ENCODE measurements around the gene RAP1GDS1.

The RAP1GDS1 gene, protein sequence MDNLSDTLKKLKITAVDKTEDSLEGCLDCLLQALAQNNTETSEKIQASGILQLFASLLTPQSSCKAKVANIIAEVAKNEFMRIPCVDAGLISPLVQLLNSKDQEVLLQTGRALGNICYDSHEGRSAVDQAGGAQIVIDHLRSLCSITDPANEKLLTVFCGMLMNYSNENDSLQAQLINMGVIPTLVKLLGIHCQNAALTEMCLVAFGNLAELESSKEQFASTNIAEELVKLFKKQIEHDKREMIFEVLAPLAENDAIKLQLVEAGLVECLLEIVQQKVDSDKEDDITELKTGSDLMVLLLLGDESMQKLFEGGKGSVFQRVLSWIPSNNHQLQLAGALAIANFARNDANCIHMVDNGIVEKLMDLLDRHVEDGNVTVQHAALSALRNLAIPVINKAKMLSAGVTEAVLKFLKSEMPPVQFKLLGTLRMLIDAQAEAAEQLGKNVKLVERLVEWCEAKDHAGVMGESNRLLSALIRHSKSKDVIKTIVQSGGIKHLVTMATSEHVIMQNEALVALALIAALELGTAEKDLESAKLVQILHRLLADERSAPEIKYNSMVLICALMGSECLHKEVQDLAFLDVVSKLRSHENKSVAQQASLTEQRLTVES

DNA sequence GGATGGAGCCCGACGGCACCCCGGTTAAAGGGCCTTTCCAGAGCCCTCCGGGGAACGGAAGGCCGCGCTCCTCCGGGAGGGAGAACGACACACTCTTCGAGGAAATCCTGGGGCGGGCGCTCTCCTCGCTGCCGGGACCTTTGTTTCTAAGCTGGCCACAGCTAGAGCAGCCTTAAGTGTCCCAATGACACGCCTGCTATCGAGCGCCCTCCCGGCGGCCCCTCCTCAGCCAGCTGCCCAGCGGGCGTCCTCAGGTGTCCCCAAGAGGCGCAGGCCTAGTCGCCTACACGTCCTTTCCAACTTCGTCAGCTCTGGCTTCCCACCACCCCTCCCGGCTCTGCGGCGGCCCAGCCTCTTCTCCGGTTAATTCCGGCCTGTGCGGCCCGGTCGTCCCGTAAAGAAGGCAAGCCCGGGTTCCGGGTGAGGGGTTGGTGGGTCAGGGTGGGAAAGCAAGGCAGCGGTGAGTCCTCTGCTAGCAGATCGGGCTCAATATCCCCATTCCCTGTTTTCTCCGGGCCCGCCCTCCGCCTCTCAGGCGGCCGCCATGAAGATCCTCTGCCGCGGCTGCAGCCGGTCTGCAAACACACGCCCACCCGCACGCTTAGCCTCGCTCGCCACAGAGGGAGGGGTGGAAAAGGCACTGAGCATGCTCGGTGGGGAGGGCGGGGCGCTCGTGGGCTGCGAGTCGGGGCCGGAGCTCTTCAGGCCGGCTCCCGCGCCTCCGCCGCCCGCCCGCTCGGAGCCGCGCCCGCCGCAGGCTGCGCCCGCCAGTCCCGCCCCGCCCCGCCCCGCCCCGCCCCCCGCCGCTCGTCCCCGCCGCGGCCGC is at the start of gene RAP1GDS1:
RAP1GDS1 (plus strand) TSS at position 806 of the 826 bp plus-strand sequence. CDS start 182 bp downstream, outside the sequence.
- peak; percentile 70 for DNase-seq (ENCODE audit: low read depth, low spot score)
- Histone ChIP-seq H3K9ac (ENCODE audit: insufficient read length, low read depth) (peak within 1 kb of the TSS; percentile 94), H3K9me3 (ENCODE audit: insufficient read depth, low read length) (no peaks in the 10 kb centered on the region), H3K27me3 (ENCODE audit: insufficient read depth, insufficient read length) (peaks cover 5% of the 10 kb centered on the region), H3K4me1 (ENCODE audit: insufficient read depth, insufficient read length) (peaks cover 2% of the 10 kb centered on the region), H3K36me3 (ENCODE audit: insufficient read depth, insufficient read length, low read length) (no peaks in the 10 kb centered on the region), H3K4me3 (ENCODE audit: insufficient read length, low read depth) (peak within 1 kb of the TSS; percentile 76)
- TF ChIP-seq ZNF274 (IDR thresholded peaks at IDR 0.05; ENCODE audit: low read depth, low read length) (no peak), YY1 (IDR thresholded peaks at IDR 0.05; ENCODE audit: insufficient read depth, insufficient read length) (peak; percentile 19)

DNA sequence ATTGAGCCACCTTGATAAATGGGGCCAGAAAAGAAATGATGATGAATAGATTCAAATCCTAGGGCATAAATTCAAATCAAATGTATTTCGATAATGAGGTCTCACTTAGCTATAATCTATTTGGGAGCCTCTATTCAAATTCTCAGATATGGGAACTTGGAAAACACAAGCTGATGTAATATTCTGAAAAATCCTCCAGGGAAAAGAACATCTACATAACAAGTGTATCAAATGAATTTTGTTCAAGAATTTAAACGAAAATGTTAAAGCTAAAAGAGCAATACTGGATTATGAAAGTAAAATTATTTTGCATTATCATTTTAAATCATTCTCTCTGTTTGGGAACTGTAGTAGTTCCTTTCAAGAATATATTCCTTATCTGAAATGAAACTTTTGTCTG is 38.9 kb upstream of the RAP1GDS1 start:
- Histone ChIP-seq H3K27me3 (ENCODE audit: insufficient read depth, insufficient read length) (no peaks in the 10 kb centered on the region), H3K4me1 (ENCODE audit: insufficient read depth, insufficient read length) (no peaks in the 10 kb centered on the region), H3K36me3 (ENCODE audit: insufficient read depth, insufficient read length, low read length) (no peaks in the 10 kb centered on the region), H3K4me3 (ENCODE audit: insufficient read length, low read depth) (no peak overlapping the region), H3K9me3 (ENCODE audit: insufficient read depth, low read length) (no peaks in the 10 kb centered on the region), H3K9ac (ENCODE audit: insufficient read length, low read depth) (no peak overlapping the region)
- TF ChIP-seq ZNF274 (IDR thresholded peaks at IDR 0.05; ENCODE audit: low read depth, low read length) = no peak
- TF ChIP-seq SUZ12 (IDR thresholded peaks at IDR 0.05; ENCODE audit: extremely low read depth, insufficient read depth, insufficient read length) = no peak
- TF ChIP-seq YY1 (IDR thresholded peaks at IDR 0.05; ENCODE audit: insufficient read depth, insufficient read length) = no peak
- no peak for DNase-seq (ENCODE audit: low read depth, low spot score)

DNA sequence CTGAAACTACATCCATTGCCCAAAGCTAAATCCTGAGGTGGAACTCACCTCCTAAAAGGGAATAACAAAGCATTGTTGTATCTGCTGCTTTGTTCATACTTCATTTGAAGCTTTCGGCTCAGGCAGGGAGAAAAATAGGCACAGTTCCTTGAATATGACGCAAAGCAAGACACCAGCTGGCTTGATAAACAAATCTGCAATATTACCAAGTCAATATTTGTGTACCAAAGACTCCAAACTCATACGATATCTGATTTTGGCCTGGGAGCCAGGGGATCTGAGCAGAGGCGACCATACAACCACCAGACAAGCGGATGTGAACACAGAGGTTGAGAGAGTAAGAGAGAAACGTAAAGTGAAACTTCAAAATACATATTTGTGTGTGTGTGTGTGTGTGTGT is 34.8 kb upstream of the RAP1GDS1 start:
- no peaks in the 10 kb centered on the region for H3K36me3 ChIP-seq (ENCODE audit: insufficient read depth, insufficient read length, low read length)
- TF ChIP-seq YY1 (IDR thresholded peaks at IDR 0.05; ENCODE audit: insufficient read depth, insufficient read length) (no peak), SUZ12 (IDR thresholded peaks at IDR 0.05; ENCODE audit: extremely low read depth, insufficient read depth, insufficient read length) (no peak)
- DNase-seq (ENCODE audit: low read depth, low spot score) = no peak
- H3K4me1 ChIP-seq (ENCODE audit: insufficient read depth, insufficient read length) = no peaks in the 10 kb centered on the region
- H3K9me3 ChIP-seq (ENCODE audit: insufficient read depth, low read length) = no peaks in the 10 kb centered on the region
- no peaks in the 10 kb centered on the region for H3K27me3 ChIP-seq (ENCODE audit: insufficient read depth, insufficient read length)
- H3K4me3 ChIP-seq (ENCODE audit: insufficient read length, low read depth) = no peak overlapping the region
- H3K9ac ChIP-seq (ENCODE audit: insufficient read length, low read depth) = no peak overlapping the region

GRCh38 chr4:98230961-98231360 is 30.2 kb upstream of the RAP1GDS1 start:
- no peaks in the 10 kb centered on the region for H3K4me1 ChIP-seq (ENCODE audit: insufficient read depth, insufficient read length)
- TF ChIP-seq SUZ12 (IDR thresholded peaks at IDR 0.05; ENCODE audit: extremely low read depth, insufficient read depth, insufficient read length) (no peak), ZNF274 (IDR thresholded peaks at IDR 0.05; ENCODE audit: low read depth, low read length) (no peak), YY1 (IDR thresholded peaks at IDR 0.05; ENCODE audit: insufficient read depth, insufficient read length) (no peak)
- H3K9ac ChIP-seq (ENCODE audit: insufficient read length, low read depth) = no peak overlapping the region
- H3K9me3 ChIP-seq (ENCODE audit: insufficient read depth, low read length) = no peaks in the 10 kb centered on the region
- DNase-seq (ENCODE audit: low read depth, low spot score) = no peak
- no peaks in the 10 kb centered on the region for H3K27me3 ChIP-seq (ENCODE audit: insufficient read depth, insufficient read length)
- no peak overlapping the region for H3K4me3 ChIP-seq (ENCODE audit: insufficient read length, low read depth)
- no peaks in the 10 kb centered on the region for H3K36me3 ChIP-seq (ENCODE audit: insufficient read depth, insufficient read length, low read length)

DNA sequence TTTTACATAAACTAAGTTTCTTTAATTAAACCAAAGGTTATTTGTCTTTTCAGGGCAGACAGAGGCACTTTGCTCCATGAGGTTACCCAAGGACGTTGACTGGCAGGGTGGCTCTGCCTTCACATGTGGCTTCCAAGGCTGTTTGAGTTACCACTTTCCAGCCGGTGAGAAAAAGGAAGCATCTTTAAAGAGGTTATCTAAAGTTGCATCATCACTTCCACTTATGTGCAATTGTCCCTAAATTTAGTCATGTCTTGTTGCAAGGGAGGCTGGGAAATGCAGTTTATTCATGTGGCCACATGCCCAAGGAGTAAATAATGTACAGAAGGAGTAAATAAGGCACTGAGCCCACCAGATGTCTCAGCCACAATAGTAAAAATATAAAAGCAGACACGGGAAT is 29.0 kb upstream of the RAP1GDS1 start:
- no peak for DNase-seq (ENCODE audit: low read depth, low spot score)
- Histone ChIP-seq H3K9ac (ENCODE audit: insufficient read length, low read depth) (no peak overlapping the region), H3K9me3 (ENCODE audit: insufficient read depth, low read length) (no peaks in the 10 kb centered on the region), H3K4me1 (ENCODE audit: insufficient read depth, insufficient read length) (no peaks in the 10 kb centered on the region), H3K4me3 (ENCODE audit: insufficient read length, low read depth) (no peak overlapping the region), H3K27me3 (ENCODE audit: insufficient read depth, insufficient read length) (no peaks in the 10 kb centered on the region), H3K36me3 (ENCODE audit: insufficient read depth, insufficient read length, low read length) (no peaks in the 10 kb centered on the region)
- TF ChIP-seq ZNF274 (IDR thresholded peaks at IDR 0.05; ENCODE audit: low read depth, low read length) (no peak), YY1 (IDR thresholded peaks at IDR 0.05; ENCODE audit: insufficient read depth, insufficient read length) (no peak), SUZ12 (IDR thresholded peaks at IDR 0.05; ENCODE audit: extremely low read depth, insufficient read depth, insufficient read length) (no peak)

DNA sequence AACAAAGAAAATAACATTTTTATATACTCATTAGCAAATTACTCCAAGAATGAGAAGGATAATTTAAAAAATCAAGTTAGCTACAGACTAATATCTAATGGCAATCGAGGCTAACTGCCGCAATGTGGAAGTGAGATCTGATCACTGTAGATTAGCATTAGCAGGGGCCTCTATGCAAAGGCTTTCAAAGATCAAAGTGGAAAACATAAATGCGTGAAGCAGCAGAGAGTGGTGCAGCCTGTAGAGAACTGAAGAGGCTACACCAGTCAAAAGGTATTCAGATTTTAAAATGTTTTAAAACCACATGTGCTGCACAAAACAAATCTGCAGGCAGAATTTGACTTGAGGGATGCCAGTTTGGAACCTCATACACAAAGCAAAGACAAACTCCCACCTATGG is 24.0 kb upstream of the RAP1GDS1 start:
- H3K4me3 ChIP-seq (ENCODE audit: insufficient read length, low read depth) = no peak overlapping the region
- TF ChIP-seq ZNF274 (IDR thresholded peaks at IDR 0.05; ENCODE audit: low read depth, low read length) (no peak), SUZ12 (IDR thresholded peaks at IDR 0.05; ENCODE audit: extremely low read depth, insufficient read depth, insufficient read length) (no peak), YY1 (IDR thresholded peaks at IDR 0.05; ENCODE audit: insufficient read depth, insufficient read length) (no peak)
- no peak overlapping the region for H3K9ac ChIP-seq (ENCODE audit: insufficient read length, low read depth)
- no peaks in the 10 kb centered on the region for H3K36me3 ChIP-seq (ENCODE audit: insufficient read depth, insufficient read length, low read length)
- no peaks in the 10 kb centered on the region for H3K27me3 ChIP-seq (ENCODE audit: insufficient read depth, insufficient read length)
- DNase-seq (ENCODE audit: low read depth, low spot score) = no peak
- H3K9me3 ChIP-seq (ENCODE audit: insufficient read depth, low read length) = no peaks in the 10 kb centered on the region
- H3K4me1 ChIP-seq (ENCODE audit: insufficient read depth, insufficient read length) = no peaks in the 10 kb centered on the region

DNA sequence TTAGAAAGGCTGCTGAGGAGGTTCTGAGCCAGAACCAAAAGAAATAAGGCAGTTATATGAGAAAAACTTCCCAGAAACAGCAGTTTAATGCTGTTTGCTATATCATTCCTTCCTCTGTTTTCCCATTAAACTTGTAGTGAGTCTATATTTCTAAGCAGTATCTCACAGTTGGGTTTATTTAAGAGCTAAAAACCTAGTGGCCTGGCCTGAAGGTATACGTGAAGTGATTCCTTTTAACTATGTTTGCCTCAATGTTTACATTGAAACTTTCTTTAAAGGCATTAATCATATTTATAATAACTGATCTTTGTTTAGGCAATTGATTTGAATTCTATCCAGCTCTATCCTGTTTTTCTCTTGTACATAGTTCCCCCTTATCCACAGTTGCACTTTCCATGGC is 19.1 kb upstream of the RAP1GDS1 start:
- no peaks in the 10 kb centered on the region for H3K36me3 ChIP-seq (ENCODE audit: insufficient read depth, insufficient read length, low read length)
- H3K9ac ChIP-seq (ENCODE audit: insufficient read length, low read depth) = no peak overlapping the region
- no peaks in the 10 kb centered on the region for H3K27me3 ChIP-seq (ENCODE audit: insufficient read depth, insufficient read length)
- no peak for DNase-seq (ENCODE audit: low read depth, low spot score)
- no peaks in the 10 kb centered on the region for H3K9me3 ChIP-seq (ENCODE audit: insufficient read depth, low read length)
- TF ChIP-seq SUZ12 (IDR thresholded peaks at IDR 0.05; ENCODE audit: extremely low read depth, insufficient read depth, insufficient read length) (no peak), YY1 (IDR thresholded peaks at IDR 0.05; ENCODE audit: insufficient read depth, insufficient read length) (no peak), ZNF274 (IDR thresholded peaks at IDR 0.05; ENCODE audit: low read depth, low read length) (no peak)
- no peak overlapping the region for H3K4me3 ChIP-seq (ENCODE audit: insufficient read length, low read depth)
- no peaks in the 10 kb centered on the region for H3K4me1 ChIP-seq (ENCODE audit: insufficient read depth, insufficient read length)

All from NT2/D1 (cell line).